Neural crest cell (in vitro differentiated cells): ENCODE data around the gene CLDN5. TPM values are rescaled to one million over a fixed set of nuclear protein-coding genes. Genes with fewer than 3 reads are reported as not detected.
"Not testable (repeated sequence)": the region's sequence is repeated elsewhere in the genome, so short reads cannot be mapped to it uniquely, and the experiment has no call there.

Experiments
- DNase-seq: peaks from one replicate; pipeline ENCODE4 v3.0.0; 2021; ENCODE audit warnings: low read depth, mixed read lengths, low spot score
- H3K27ac Mint-ChIP-seq: one replicate; pipeline ENCODE4 v1.8.0; 2021; ENCODE audit warnings: mild to moderate bottlenecking, mixed read lengths; ENCODE audit not compliant: unreplicated experiment
- H3K27me3 Mint-ChIP-seq: 2 replicates; pipeline ENCODE4 v1.8.0; 2021; ENCODE audit warnings: low read depth, mild to moderate bottlenecking, mixed read lengths
- H3K36me3 Mint-ChIP-seq: 2 replicates; pipeline ENCODE4 v1.8.0; 2021; ENCODE audit warnings: low read depth, mild to moderate bottlenecking, mixed read lengths
- H3K4me1 Mint-ChIP-seq: 2 replicates; pipeline ENCODE4 v1.8.0; 2021; ENCODE audit warnings: mixed read lengths
- H3K4me3 Mint-ChIP-seq: one replicate; pipeline ENCODE4 v1.8.0; 2021; ENCODE audit warnings: mild to moderate bottlenecking, mixed read lengths
- H3K9me3 Mint-ChIP-seq: 2 replicates; pipeline ENCODE4 v1.8.0; 2021; ENCODE audit warnings: mixed read lengths
- CTCF ChIP-seq: fragments of 200-600 bp; sonication (generic); conservative IDR thresholded peaks from 2 replicates; pipeline ENCODE4 v1.5.0; 2021; ENCODE audit warnings: antibody characterized with exemption, mild to moderate bottlenecking
- total RNA-seq: library from RNA; stranded (reverse); gene quantifications from 2 replicates; pipeline ENCODE4 v1.2.1, GENCODE V29; 2021

Gene CLDN5
- total RNA-seq, 1 donor from 2014 or later, result 1.3 TPM

GRCh38 chr22:19536564-19536963 is 12.4 kb upstream of the CLDN5 start:
- Mint-ChIP-seq H3K9me3 (peaks cover 2% of the 10 kb centered on the region), H3K27ac (no peak overlapping the region), H3K36me3 (no peaks in the 10 kb centered on the region), H3K27me3 (peaks cover 9% of the 10 kb centered on the region), H3K4me1 (no peaks in the 10 kb centered on the region), H3K4me3 (no peak overlapping the region)
- TF ChIP-seq CTCF, result no peak
- no peak for DNase-seq

GRCh38 chr22:19535001-19535400 is 10.8 kb upstream of the CLDN5 start:
- no peak overlapping the region for H3K4me3 Mint-ChIP-seq
- TF ChIP-seq CTCF, result no peak
- no peak for DNase-seq
- peaks cover 2% of the 10 kb centered on the region for H3K9me3 Mint-ChIP-seq
- peaks cover 13% of the 10 kb centered on the region for H3K27me3 Mint-ChIP-seq
- no peak overlapping the region for H3K27ac Mint-ChIP-seq
- no peaks in the 10 kb centered on the region for H3K4me1 Mint-ChIP-seq
- H3K36me3 Mint-ChIP-seq, result no peaks in the 10 kb centered on the region

- Mint-ChIP-seq H3K36me3 (no peaks in the 10 kb centered on the region), H3K4me1 (no peaks in the 10 kb centered on the region), H3K27ac (no peak overlapping the region), H3K4me3 (no peak overlapping the region), H3K27me3 (peaks cover 13% of the 10 kb centered on the region), H3K9me3 (peaks cover 2% of the 10 kb centered on the region)
- DNase-seq, result no peak
- TF ChIP-seq CTCF, result no peak
Measured at GRCh38 chr22:19533857-19534256, 9.6 kb upstream of the CLDN5 start.

GRCh38 chr22:19533049-19533626 is 8.9 kb upstream of the CLDN5 start:
- no peak for DNase-seq
- no peak for TF ChIP-seq CTCF
- H3K27me3 Mint-ChIP-seq, result peaks cover 13% of the 10 kb centered on the region
- no peak overlapping the region for H3K4me3 Mint-ChIP-seq
- peaks cover 2% of the 10 kb centered on the region for H3K9me3 Mint-ChIP-seq
- H3K36me3 Mint-ChIP-seq, result no peaks in the 10 kb centered on the region
- H3K27ac Mint-ChIP-seq, result no peak overlapping the region
- no peaks in the 10 kb centered on the region for H3K4me1 Mint-ChIP-seq

- H3K4me3 Mint-ChIP-seq, DNase-seq, H3K4me1 Mint-ChIP-seq: not testable (repeated sequence)
Measured at GRCh38 chr22:19531327-19531726, 7.1 kb upstream of the CLDN5 start.

GRCh38 chr22:19530751-19531150 is 6.5 kb upstream of the CLDN5 start:
- no peak overlapping the region for H3K4me3 Mint-ChIP-seq
- H3K9me3 Mint-ChIP-seq, result peaks cover 2% of the 10 kb centered on the region
- no peak overlapping the region for H3K27ac Mint-ChIP-seq
- peaks cover 28% of the 10 kb centered on the region for H3K27me3 Mint-ChIP-seq
- H3K36me3 Mint-ChIP-seq, result no peaks in the 10 kb centered on the region
- DNase-seq, result no peak
- no peak for TF ChIP-seq CTCF
- peaks cover 9% of the 10 kb centered on the region for H3K4me1 Mint-ChIP-seq

More at GRCh38 chr22:19531327-19531726, 7.1 kb upstream of the CLDN5 start:
- H3K27ac Mint-ChIP-seq, H3K9me3 Mint-ChIP-seq, H3K36me3 Mint-ChIP-seq: not testable (repeated sequence)
- peaks cover 22% of the 10 kb centered on the region for H3K27me3 Mint-ChIP-seq
